HG03575 (cell line): ENCODE data around the gene ATP6V1B1.

Experiments used
- ATAC-seq: cut with Tn5 transposase; IDR thresholded peaks from one replicate; pipeline ENCODE4 v1.9.1; 2021; ENCODE audit not compliant: unreplicated experiment, insufficient number of reproducible peaks, low FRiP score; ENCODE audit errors: extremely low read depth

ATP6V1B1 gene

GRCh38 chr2:70922235-70923234 is 13.2 kb upstream of the ATP6V1B1 start:
- no peak for ATAC-seq

- ATAC-seq, result no peak
These were observed 12.2 kb upstream of the ATP6V1B1 start for GRCh38 chr2:70923378-70924015.

- no peak for ATAC-seq
These were observed 9.7 kb upstream of the ATP6V1B1 start for GRCh38 chr2:70926042-70926441.

- ATAC-seq, result no peak
These were observed 8.6 kb upstream of the ATP6V1B1 start for GRCh38 chr2:70927138-70927537.

- no peak for ATAC-seq
These were observed 8.1 kb upstream of the ATP6V1B1 start for GRCh38 chr2:70927641-70928040.

- no peak for ATAC-seq
These were observed 7.3 kb upstream of the ATP6V1B1 start for GRCh38 chr2:70928366-70928765.

GRCh38 chr2:70930371-70931329 is 5.0 kb upstream of the ATP6V1B1 start:
- no peak for ATAC-seq

- no peak for ATAC-seq
These were observed 4.2 kb upstream of the ATP6V1B1 start for GRCh38 chr2:70931376-70932000.

- ATAC-seq, result no peak
These were observed 3.0 kb upstream of the ATP6V1B1 start for GRCh38 chr2:70932631-70933230.

GRCh38 chr2:70934981-70935380 is 719 bp upstream of the ATP6V1B1 start:
- no peak for ATAC-seq

- ATAC-seq, result no peak
These were observed 672 bp downstream of the ATP6V1B1 start for GRCh38 chr2:70936165-70936978.

- ATAC-seq, result no peak
These were observed 1.5 kb downstream of the ATP6V1B1 start for GRCh38 chr2:70936979-70937811.

GRCh38 chr2:70937866-70938585 is 2.3 kb downstream of the ATP6V1B1 start:
- ATAC-seq, result no peak

GRCh38 chr2:70938586-70938950 is 2.9 kb downstream of the ATP6V1B1 start:
- no peak for ATAC-seq

- ATAC-seq, result no peak
These were observed 3.5 kb downstream of the ATP6V1B1 start for GRCh38 chr2:70939001-70939838.
